Brain pericyte (primary cell): ENCODE data around the gene OST4.

Experiments
- DNase-seq: peaks from one replicate; pipeline ENCODE4 v3.0.0-alpha.2; 2012; ENCODE audit warnings: low read depth, low spot score

The OST4 gene

GRCh38 chr2:27053776-27054175, 17.7 kb downstream of the OST4 start:
- no peak for DNase-seq

GRCh38 chr2:27053321-27053720, 18.1 kb downstream of the OST4 start:
- DNase-seq = no peak

GRCh38 chr2:27051902-27052645, 19.4 kb downstream of the OST4 start:
- no peak for DNase-seq

GRCh38 chr2:27050996-27051901, 20.2 kb downstream of the OST4 start, which contains the start of gene AGBL5:
Gene AGBL5 (plus strand): TSS chr2:27051668. CDS start chr2:27052959, 1,291 bp downstream.
- peak; percentile 83 for DNase-seq

DNA sequence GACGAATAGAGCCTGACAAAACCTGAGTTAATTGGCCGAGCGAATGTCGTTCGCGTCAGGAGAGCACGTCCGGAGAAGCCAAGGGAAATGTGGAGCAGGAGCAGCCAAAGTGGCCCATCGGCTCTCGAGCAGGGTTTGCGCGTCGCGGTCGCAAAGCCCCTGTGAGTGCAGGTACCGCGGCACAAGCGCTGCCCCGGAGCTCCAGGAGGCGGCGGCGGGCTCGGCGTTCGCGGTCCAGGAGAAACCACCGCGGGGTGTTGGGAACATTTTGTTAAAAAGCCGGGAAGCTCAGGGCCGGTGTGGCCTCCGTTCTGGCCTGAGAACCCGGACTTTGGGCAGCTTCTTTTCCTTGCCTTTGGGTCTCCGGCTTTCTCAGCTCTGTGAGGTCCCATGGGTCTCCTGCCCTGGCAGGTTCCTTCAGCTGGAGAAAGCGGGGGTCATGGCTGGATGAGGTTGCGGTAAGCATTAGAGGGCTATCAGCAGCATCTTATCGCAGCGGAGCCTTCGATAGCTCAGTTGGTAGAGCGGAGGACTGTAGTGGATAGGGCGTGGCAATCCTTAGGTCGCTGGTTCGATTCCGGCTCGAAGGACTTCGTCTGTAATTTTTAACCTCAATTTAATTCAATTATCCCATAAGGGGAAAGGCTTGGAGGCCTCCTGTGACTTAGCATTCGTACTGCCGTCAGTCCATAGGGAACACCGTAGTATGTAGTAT, 21.0 kb downstream of the OST4 start:
- DNase-seq = peak; percentile 82

- DNase-seq = no peak
These were observed 21.8 kb downstream of the OST4 start for GRCh38 chr2:27049422-27050280.

DNA sequence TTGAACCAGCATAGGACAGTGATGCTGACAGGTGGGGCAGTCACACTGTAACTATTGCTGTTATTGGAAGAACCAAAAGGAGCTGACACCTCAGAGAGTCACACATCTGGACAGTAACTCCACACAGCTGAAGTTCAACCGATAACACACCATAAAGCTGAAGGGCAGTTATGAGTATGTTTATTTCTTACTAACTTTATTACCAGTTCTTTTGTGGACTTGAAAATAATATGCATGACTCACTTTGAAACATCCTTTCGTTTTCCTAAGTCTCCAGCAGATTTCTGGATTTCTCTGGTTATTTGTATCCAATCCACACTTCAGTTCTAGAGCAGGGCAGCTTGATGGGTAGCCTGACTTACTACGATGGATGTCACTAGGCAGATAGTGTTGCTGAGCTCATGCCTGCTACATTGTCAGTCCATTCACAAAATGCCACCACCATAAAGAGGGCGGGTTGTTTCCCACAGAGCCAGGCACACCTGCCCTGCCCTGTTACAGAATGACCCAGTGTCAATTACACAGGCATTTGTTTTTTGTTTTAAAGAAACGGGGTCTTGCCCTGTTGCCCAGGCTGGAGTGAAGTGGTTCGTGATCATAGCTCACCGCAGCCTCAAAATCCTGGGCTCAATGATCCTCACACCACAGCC, 28.3 kb downstream of the OST4 start:
- DNase-seq = no peak

- no peak for DNase-seq
These were observed 29.2 kb downstream of the OST4 start for GRCh38 chr2:27042159-27042661.

GRCh38 chr2:27041752-27042151, 29.7 kb downstream of the OST4 start:
- no peak for DNase-seq

- DNase-seq = no peak
These were observed 31.2 kb downstream of the OST4 start for GRCh38 chr2:27040282-27040681.

- no peak for DNase-seq
These were observed 31.6 kb downstream of the OST4 start for GRCh38 chr2:27039871-27040270.

- no peak for DNase-seq
These were observed 32.0 kb downstream of the OST4 start for GRCh38 chr2:27039426-27039825.

- DNase-seq = no peak
These were observed 32.7 kb downstream of the OST4 start for GRCh38 chr2:27038631-27039339.

GRCh38 chr2:27038012-27038411, 33.4 kb downstream of the OST4 start:
- DNase-seq = no peak

DNA sequence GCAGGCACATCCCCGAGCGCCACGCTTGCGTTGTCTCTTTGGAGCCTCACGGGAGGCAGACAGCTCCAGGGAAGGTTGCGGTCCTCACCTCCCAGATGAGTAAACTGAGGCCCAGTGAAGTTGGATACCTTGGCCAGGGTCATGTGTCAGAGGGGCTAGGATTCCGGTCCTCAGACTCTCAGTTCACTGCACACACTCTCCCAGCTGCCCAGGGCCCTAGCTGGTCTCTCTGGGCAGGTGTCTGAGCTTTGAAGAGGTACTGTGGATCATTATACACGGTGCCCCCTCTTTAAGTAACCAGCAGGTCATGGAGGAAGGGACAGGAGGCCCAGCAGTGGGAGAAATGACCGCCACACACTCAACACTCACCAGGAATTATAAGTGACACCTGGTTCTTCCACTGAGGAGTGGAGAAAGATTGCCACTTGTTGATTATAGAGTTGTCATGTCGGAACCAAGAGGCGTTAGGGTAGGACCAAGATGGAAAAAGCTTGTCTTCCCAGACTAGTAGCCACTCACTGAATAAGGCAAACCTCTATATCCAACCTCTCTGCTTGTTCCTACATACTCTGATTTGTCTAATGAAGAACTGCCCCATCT, 38.1 kb downstream of the OST4 start:
- DNase-seq = no peak

DNA sequence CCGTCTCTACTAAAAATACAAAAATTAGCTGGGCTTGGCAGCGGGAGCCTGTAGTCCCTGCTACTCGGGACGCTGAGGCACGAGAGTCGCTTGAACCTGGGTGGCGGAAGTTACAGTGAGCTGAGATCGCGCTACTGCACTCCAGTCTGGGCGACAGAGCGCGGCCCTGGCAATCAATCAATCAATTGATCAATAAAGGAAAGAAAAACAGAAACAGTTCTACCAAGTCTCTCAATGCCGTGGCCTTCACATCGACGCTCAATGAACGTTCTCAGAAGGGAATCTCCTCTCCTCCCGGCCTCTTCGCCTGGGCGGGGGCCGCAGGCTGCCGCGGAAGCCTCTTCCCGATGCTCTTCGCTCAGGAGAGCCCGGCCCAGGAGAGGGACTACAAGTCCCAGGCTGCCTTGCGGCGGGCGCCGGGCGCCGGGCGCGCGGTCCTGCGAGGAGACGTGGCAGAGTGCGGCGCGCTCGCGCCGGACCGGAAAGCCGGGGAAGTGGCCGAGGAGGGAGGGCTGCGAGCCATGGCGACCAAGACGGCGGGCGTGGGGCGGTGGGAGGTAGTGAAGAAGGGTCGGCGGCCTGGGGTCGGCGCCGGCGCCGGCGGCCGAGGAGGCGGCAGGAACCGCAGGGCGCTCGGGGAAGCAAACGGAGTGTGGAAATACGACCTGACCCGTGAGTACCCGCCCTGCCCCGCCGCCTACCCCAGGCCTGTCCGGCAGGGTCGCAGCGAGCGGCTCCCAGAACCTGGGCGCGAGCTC, 38.8 kb downstream of the OST4 start, which contains the start of gene TMEM214:
Gene TMEM214, plus strand, starts transcription at position 471 of the 758 bp plus-strand sequence. Its CDS starts 51 bp downstream, at position 522.
- no peak for DNase-seq

DNA sequence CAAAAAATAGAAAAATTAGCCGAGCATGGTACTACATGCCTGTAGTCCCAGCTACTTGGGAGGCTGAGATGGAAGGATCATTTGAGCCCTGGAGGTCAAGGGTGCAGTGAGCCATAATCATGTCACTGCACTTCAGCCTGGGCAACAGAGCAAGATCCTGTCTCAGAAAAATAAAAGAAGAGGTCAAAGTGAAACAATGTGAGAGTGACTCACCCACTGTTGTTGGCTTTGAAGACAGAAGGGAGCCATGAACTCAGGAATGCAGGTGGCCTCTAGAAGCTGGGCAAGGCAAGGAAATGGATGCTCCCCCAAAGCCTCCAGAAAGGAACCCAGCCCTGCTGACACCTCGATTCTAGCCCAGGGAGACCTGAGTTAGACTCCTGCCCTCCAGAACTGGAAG, 42.4 kb downstream of the OST4 start:
- no peak for DNase-seq

GRCh38 chr2:27027211-27027651, 44.2 kb downstream of the OST4 start:
- DNase-seq = no peak
